ENCODE data around the gene EID2B.

The EID2B gene

GRCh38 chr19:39516270-39516669 lies 16.4 kb downstream of the EID2B start:
- no peak for TF ChIP-seq CTCF (IDR thresholded peaks at IDR 0.05)
- TF ChIP-seq ZFX (IDR thresholded peaks at IDR 0.05; ENCODE audit: borderline replicate concordance) = no peak
- no peak overlapping the region for H3K27ac ChIP-seq

- no peak for TF ChIP-seq ZFX (IDR thresholded peaks at IDR 0.05; ENCODE audit: borderline replicate concordance)
- no peak for TF ChIP-seq CTCF (IDR thresholded peaks at IDR 0.05)
- no peak overlapping the region for H3K27ac ChIP-seq
These were observed 17.0 kb downstream of the EID2B start for GRCh38 chr19:39515551-39516191.

- H3K27ac ChIP-seq = no peak within 1 kb of the TSS
- TF ChIP-seq ZFX (IDR thresholded peaks at IDR 0.05; ENCODE audit: borderline replicate concordance) (no peak), CTCF (IDR thresholded peaks at IDR 0.05) (0 out of 2 replicates have a peak, but pooled peaks have one; percentile 7)
These were observed 17.7 kb downstream of the EID2B start, which contains the start of gene SELENOV for GRCh38 chr19:39514840-39515550. Gene SELENOV (plus strand): TSS chr19:39515139. CDS start chr19:39515213, 74 bp downstream.

GRCh38 chr19:39512988-39513387 lies 19.7 kb downstream of the EID2B start:
- no peak overlapping the region for H3K27ac ChIP-seq
- no peak for TF ChIP-seq ZFX (IDR thresholded peaks at IDR 0.05; ENCODE audit: borderline replicate concordance)
- no peak for TF ChIP-seq CTCF (IDR thresholded peaks at IDR 0.05)

GRCh38 chr19:39509233-39509632 lies 23.4 kb downstream of the EID2B start:
- H3K27ac ChIP-seq = no peak overlapping the region
- no peak for TF ChIP-seq ZFX (IDR thresholded peaks at IDR 0.05; ENCODE audit: borderline replicate concordance)
- no peak for TF ChIP-seq CTCF (IDR thresholded peaks at IDR 0.05)

- TF ChIP-seq CTCF (IDR thresholded peaks at IDR 0.05) = no peak
- no peak for TF ChIP-seq ZFX (IDR thresholded peaks at IDR 0.05; ENCODE audit: borderline replicate concordance)
- H3K27ac ChIP-seq = no peak overlapping the region
These were observed 24.0 kb downstream of the EID2B start for GRCh38 chr19:39508629-39509028.

- H3K27ac ChIP-seq = no peak overlapping the region
- TF ChIP-seq ZFX (IDR thresholded peaks at IDR 0.05; ENCODE audit: borderline replicate concordance) = no peak
- TF ChIP-seq CTCF (IDR thresholded peaks at IDR 0.05) = no peak
These were observed 24.8 kb downstream of the EID2B start for GRCh38 chr19:39507715-39508364.
